Measurements from ENCODE around the gene PHACTR2.

DNA sequence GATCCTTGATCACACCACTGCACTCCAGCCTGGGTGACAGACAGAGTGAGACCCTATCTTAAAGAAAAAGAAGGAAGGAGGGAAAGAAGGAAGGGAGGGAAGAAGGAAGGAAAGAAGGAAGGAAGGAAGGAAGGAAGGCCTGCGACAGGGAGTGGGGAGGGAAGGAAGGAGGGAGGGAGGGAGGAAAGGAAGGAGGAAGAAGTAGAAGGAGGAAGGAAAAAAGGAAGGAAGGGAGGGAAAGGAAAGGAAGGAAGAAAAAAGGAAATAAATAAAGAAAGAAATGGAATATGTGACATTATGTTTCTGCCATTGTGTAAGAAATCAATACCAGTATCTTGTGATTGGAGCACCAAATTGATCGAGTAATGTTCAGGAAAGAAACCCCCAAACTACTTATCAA lies 16.2 kb downstream of the PHACTR2 start:
- TF ChIP-seq FOSL1 (CRISPR knock-in tag; IDR thresholded peaks at IDR 0.05; ENCODE audit: borderline replicate concordance) (no peak), CTCF (CRISPR knock-in tag; IDR thresholded peaks at IDR 0.05) (no peak), THAP7 (CRISPR knock-in tag; IDR thresholded peaks at IDR 0.05) (no peak), HOXA7 (CRISPR knock-in tag; IDR thresholded peaks at IDR 0.05) (no peak)

Measured in HepG2 (cell line).